HUES48 (cell line): ENCODE results near the gene ZC4H2.
"Not testable (repeated sequence)": the region's sequence is repeated elsewhere in the genome, so short reads cannot be mapped to it uniquely, and the experiment has no call there.

Experiments
- H3K27ac ChIP-seq: one replicate; pipeline ENCODE4 v1.7.0; 2013; ENCODE audit warnings: low read depth, low read length, inconsistent platforms
- H3K27me3 ChIP-seq: 2 replicates; pipeline ENCODE4 v1.6.1; 2013; ENCODE audit warnings: mild to moderate bottlenecking, low read length; ENCODE audit not compliant: control insufficient read depth, insufficient read depth
- H3K36me3 ChIP-seq: 2 replicates; pipeline ENCODE4 v1.6.1; 2013; ENCODE audit warnings: low read length; ENCODE audit not compliant: control insufficient read depth, insufficient read depth
- H3K4me1 ChIP-seq: 2 replicates; pipeline ENCODE4 v1.6.1; 2013; ENCODE audit warnings: mild to moderate bottlenecking, low read length; ENCODE audit not compliant: control insufficient read depth, insufficient read depth
- H3K4me3 ChIP-seq: 2 replicates; pipeline ENCODE4 v1.5.1; 2013; ENCODE audit warnings: mild to moderate bottlenecking, low read depth, low read length
- H3K9ac ChIP-seq: 2 replicates; pipeline ENCODE4 v1.6.1; 2013; ENCODE audit warnings: mild to moderate bottlenecking, low read depth, low read length, moderate library complexity
- H3K9me3 ChIP-seq: 2 replicates; pipeline ENCODE4 v1.6.1; 2013; ENCODE audit warnings: low read length; ENCODE audit not compliant: control insufficient read depth, insufficient read depth

ZC4H2 gene

DNA sequence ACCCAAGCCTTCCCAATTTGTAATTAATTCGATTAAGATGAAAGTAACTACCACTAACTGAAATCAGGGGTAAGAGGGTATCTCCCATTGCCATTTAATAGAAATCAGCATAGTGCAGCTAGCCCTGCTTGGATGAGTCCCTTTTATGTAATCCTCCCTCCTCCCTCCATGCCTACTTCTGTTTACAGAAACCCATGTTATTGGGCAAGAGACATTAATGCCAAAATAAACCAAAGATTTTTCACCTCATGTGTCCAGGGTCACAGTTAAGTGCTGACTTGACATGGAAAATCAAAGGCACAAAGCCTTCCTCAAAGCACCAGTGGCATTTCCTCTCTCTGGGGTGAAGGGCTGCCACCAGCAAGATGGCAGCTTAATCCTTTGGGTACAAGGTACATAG is 50.8 kb downstream of the ZC4H2 start:
- Histone ChIP-seq H3K9ac (no peak overlapping the region), H3K27me3 (no peaks in the 10 kb centered on the region), H3K36me3 (peaks cover 13% of the 10 kb centered on the region; the same call in 1 of the 2 replicates), H3K9me3 (peaks cover 53% of the 10 kb centered on the region), H3K4me3 (no peak overlapping the region), H3K27ac (no peak overlapping the region), H3K4me1 (no peaks in the 10 kb centered on the region)

DNA sequence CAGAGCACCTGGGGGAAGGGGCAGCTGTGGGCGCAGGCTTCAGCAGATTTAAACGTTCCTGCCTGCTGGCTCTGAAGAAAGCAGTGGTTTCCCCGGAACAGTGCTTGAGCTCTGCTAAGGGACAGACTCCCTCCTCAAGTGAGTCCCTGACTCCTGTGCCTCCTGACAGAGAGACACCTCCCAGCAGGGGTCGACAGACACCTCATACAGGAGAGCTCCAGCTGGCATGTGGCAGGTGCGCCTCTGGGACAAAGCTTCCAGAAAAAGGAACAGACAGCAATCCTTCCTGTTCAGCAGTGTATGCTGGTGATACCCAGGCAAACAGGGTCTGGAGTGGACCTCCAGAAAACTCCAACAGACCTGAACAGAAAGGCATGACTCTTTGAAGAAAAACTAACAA is 68.1 kb downstream of the ZC4H2 start:
- no peak overlapping the region for H3K27ac ChIP-seq
- no peaks in the 10 kb centered on the region for H3K27me3 ChIP-seq
- H3K9ac ChIP-seq = no peak overlapping the region
- no peaks in the 10 kb centered on the region for H3K4me1 ChIP-seq
- no peak overlapping the region for H3K4me3 ChIP-seq
- peaks cover 44% of the 10 kb centered on the region for H3K9me3 ChIP-seq
- H3K36me3 ChIP-seq = no peaks in the 10 kb centered on the region

GRCh38 chrX:64894454-64895038 is 81.7 kb downstream of the ZC4H2 start:
- no peak overlapping the region for H3K4me3 ChIP-seq
- no peak overlapping the region for H3K27ac ChIP-seq
- no peak overlapping the region for H3K9ac ChIP-seq

GRCh38 chrX:64885850-64886249 is 90.4 kb downstream of the ZC4H2 start:
- no peak overlapping the region for H3K9ac ChIP-seq
- H3K4me3 ChIP-seq = no peak overlapping the region
- no peaks in the 10 kb centered on the region for H3K27me3 ChIP-seq
- no peaks in the 10 kb centered on the region for H3K36me3 ChIP-seq
- H3K9me3 ChIP-seq = peaks cover 15% of the 10 kb centered on the region; the same call in 1 of the 2 replicates
- H3K4me1 ChIP-seq = no peaks in the 10 kb centered on the region
- no peak overlapping the region for H3K27ac ChIP-seq

More at GRCh38 chrX:64894454-64895038, 81.7 kb downstream of the ZC4H2 start:
- H3K27me3 ChIP-seq = no peaks in the 10 kb centered on the region
- no peaks in the 10 kb centered on the region for H3K4me1 ChIP-seq
- no peaks in the 10 kb centered on the region for H3K36me3 ChIP-seq
- H3K9me3 ChIP-seq = peaks cover 42% of the 10 kb centered on the region

- not testable (repeated sequence) for H3K9ac ChIP-seq, H3K4me1 ChIP-seq, H3K4me3 ChIP-seq, H3K36me3 ChIP-seq, H3K27me3 ChIP-seq, H3K27ac ChIP-seq
- peaks cover 26% of the 10 kb centered on the region for H3K9me3 ChIP-seq
Measured at GRCh38 chrX:64878709-64879108, 97.5 kb downstream of the ZC4H2 start.

DNA sequence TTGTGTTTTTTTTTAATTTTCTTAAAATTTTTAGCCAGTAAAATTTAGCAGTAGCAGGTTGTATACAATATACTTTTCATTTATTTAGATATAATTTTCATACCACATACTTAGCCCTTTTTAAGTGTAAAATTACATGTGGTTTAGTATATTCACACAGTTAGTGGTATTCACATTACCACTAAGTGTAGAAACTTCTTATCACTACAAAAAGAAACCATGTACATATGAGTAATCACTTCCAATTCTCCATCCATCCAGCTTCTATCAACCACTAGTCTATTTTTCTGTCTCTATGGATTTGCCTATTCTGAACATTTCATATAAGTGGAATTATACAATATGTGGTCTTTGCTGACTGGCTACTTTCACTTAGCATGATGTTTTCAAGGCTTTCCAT is 109.0 kb downstream of the ZC4H2 start:
- no peaks in the 10 kb centered on the region for H3K4me1 ChIP-seq
- no peaks in the 10 kb centered on the region for H3K27me3 ChIP-seq
- H3K27ac ChIP-seq = no peak overlapping the region
- H3K4me3 ChIP-seq = no peak overlapping the region
- H3K9me3 ChIP-seq = peaks cover 45% of the 10 kb centered on the region
- no peaks in the 10 kb centered on the region for H3K36me3 ChIP-seq
- H3K9ac ChIP-seq = no peak overlapping the region
